ENCODE data around the gene CDH4.

Gene CDH4

DNA sequence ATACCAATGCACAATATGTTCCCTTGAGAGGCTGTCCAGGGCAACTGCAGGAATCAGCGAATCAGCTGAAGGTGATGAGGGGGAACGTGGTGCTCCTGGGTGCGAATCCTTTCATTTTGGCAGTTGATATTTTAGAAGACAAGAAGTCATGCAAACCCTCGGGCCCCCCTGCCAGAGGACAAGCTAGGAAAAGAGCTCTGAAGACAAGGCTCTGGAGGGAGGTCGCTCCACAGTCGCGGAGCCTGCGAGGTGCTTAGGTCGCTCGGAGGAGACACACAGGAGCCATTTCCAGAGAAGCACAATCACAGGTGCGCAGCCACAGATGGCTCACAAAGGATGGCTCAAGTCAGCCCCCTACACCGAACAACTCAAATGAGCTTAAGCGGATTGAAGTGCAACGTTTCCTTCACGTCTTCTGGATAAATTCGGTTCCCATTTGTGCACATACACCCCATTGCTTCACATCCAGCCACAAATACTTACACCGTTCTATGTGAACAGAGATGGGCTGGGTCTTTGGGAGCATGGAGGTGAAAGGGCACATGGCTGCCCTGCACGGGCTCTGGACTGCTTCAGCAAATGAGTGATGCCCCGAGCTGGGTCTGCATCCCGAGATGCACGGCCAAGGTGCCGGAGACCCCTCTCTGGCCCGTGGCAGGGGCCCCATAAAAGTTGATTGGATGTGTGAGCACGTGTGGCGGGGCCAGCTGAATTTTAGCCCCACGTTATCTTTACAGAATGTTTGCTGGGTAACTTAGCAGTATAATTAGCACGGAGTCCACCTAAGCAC lies 527.3 kb downstream of the CDH4 start:
- DNase-seq (ENCODE audit: low read depth in 2 of 2): no peak

GRCh38 chr20:61780066-61780465 lies 528.0 kb downstream of the CDH4 start:
- DNase-seq (ENCODE audit: low read depth in 2 of 2): no peak

- no peak for DNase-seq (ENCODE audit: low read depth in 2 of 2)
These were observed 532.9 kb downstream of the CDH4 start for GRCh38 chr20:61784801-61785566.

DNA sequence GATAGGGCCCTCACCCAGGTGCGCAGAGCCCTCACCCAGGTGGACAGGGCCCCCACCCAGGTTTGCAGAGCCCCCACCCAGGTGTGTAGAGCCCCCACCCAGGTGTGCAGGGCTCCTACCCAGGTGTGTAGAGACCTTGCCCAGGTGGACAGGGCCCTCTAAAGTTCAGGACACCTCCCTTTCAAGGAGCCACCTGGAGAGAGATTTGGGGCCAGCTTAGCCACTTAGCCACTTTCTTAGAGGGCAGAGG lies 533.4 kb downstream of the CDH4 start:
- no peak for DNase-seq (ENCODE audit: low read depth in 2 of 2)

- no peak for DNase-seq (ENCODE audit: low read depth in 2 of 2)
These were observed 534.2 kb downstream of the CDH4 start for GRCh38 chr20:61786230-61786629.

DNA sequence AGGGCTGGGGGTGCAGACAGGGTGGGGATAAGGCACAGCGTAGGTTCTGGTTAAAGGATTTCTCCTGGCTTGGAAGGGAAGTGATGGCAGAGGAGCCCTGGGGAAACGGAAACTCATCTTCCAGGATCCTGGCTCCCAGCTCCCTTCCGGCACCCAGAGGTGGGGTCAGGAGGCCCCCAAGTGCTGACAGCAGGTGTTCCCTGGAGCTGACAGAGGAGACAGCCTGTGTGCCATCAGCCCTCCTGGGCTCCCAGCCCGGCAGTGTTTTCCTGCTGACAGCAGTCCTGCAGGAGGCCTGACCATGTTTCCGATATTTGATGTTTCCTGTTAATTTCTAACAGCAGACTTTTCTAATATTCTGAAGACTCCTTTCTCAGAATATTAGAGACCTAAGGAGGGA lies 536.3 kb downstream of the CDH4 start:
- DNase-seq (ENCODE audit: low read depth in 2 of 2): no peak

GRCh38 chr20:61789329-61789728 lies 537.3 kb downstream of the CDH4 start:
- DNase-seq (ENCODE audit: low read depth in 2 of 2): no peak

DNA sequence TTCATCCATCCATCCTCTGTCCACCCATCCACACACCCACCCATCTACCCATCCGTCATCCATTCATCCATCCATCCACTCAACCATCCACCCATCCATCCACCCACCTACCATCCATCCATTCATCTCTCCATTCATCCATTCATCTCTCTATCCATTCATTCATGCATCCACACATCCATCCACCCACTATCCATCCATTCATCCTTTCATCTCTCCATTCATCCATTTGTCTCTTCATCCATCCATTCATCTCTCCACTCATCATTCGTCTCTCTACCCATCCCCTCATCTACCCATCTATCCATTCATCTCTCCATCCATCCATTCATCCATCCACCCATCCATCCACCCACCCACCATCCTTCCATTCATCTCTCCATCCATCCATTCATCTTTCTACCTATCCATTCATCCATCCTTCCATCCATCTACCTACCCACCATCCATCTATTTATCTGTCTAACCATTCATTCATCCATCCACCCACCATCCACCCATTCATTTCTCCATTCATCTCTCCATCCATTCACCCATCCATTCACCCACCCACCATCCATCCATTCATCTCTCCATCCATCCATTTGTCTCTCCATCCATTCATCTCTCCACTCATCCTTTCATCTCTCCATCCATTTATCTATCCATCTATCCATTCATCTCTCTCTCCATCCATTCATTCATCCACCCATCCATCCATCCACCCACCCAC lies 538.2 kb downstream of the CDH4 start:
- no peak for DNase-seq (ENCODE audit: low read depth in 2 of 2)

DNA sequence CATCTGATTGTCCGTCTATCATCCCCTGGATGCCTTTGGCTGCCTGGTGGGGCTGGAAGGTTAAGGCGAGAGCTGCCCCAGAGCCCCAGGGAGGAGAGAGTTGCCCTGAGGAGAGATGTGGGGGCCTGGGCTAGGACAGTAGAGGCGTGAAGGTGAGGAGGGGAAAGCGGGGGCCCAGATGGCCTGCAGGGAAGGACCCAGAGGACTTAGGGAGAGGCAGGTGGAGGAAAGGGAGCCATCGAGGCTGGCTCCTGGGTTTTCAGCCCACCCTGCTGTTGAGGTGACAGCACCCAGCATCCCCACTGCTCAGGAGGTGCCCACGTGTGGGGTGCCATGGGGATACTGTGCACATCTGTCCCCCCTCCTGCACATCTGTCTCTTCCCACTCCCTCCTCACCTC lies 539.9 kb downstream of the CDH4 start:
- DNase-seq (ENCODE audit: low read depth in 2 of 2): no peak

DNA sequence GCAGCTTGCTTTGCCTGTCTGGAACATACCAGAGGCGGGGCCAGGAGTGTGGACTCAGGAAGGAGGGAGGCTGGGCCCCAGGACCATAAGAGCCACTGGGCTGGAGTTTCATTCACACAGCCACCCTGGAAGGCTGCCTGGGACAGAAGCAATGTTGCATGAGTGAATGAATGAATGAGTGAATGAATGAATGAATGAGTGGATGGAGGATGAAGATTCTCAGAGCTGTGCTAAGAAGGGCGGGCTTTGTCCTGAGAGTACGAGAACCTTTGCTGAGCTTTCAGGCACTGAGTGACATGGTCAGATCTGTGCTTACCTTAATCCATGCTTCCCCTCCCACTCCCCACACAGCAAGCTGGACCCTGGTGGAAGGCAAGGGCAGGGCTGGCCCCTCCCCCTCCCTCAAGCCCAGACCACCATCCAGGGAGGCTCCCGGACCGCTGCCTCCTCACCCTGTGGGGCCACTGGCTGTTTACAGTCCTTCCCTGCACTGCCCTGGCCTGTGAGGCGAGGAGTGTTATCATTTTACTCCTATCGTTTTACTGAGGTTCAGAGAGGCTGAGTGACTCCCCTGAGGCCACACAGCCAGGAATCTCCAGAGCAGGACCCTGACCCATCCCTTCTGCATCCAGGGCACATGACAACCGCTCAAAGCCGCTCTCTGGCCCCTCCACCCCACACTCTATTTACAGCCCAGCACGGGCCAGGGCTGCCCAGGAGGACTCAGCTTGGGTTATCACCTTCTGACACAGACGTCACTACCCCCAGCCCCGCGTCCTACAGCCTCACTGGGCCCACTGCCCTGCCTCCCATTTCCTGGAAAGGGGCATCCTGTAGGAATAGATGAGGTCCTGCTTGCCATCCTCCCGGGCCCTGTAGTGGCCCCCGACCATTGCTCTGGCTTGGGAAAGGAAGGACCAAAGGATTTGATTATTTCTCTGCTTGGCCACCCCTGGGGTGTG lies 543.9 kb downstream of the CDH4 start:
- no peak for DNase-seq (ENCODE audit: low read depth in 2 of 2)

DNA sequence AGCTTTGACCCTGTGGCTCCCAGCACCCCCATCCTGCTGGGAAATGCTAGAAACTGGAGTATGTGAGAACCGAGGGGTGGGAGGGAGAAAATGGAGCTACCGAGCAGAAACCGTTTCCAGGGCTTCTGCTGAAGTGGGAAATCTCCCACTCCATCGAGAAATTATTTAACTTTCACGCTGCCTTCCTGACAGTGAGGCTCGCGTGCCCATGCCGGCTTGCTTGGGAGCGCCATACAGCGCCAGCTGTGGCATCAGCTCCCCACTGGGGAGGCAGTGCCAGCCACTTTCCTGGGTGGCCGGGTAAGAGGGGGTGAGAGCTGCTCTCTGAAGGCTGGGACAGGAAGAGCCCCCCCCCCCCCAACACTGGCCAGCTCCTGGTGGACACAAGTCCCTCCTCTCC lies 544.7 kb downstream of the CDH4 start:
- DNase-seq (ENCODE audit: low read depth in 2 of 2): no peak

GRCh38 chr20:61797200-61797599 lies 545.1 kb downstream of the CDH4 start:
- DNase-seq (ENCODE audit: low read depth in 2 of 2): no peak

DNA sequence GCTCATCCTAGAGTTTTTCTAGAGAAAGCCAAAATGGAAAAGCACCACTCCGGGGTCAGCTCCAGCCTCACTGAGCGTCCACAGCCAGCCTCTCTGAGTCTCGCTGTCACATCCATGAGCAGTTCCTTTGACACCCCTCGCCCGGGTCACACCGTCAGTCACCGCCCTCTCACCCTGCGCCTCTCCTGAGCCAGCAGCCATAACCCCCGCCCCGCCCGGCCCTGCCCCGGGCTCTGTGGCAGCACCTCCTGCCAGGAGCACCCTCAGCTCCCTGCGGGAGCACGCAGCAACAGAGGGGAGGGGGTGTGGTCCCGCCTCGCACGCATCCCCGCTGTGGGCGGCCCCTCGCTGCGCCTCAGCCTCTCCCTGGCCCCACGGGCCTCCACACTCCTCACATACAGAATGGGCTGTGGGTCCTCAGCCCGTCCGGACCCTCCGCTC lies 545.9 kb downstream of the CDH4 start:
- DNase-seq (ENCODE audit: low read depth in 2 of 2): no peak

DNA sequence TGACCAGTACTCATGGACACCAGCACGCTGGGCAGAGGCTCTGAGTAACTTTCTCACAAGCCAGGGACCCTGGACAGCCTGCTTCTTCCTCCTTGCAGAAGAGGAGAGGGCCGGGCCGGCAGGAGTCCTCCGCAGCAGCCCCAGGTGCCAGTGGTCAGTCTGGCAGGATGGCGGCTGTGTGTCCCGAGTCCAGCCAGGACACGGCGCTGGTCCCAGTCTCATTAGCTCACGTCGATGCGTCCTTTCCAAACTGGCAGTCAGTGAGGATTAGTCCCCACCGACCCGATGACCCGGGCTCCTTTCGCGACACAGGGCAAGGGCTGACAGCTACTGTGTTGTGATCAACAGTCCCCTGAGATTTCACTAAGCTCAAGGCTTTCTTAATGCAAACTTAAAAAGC lies 546.6 kb downstream of the CDH4 start:
- no peak for DNase-seq (ENCODE audit: low read depth in 2 of 2)

DNA sequence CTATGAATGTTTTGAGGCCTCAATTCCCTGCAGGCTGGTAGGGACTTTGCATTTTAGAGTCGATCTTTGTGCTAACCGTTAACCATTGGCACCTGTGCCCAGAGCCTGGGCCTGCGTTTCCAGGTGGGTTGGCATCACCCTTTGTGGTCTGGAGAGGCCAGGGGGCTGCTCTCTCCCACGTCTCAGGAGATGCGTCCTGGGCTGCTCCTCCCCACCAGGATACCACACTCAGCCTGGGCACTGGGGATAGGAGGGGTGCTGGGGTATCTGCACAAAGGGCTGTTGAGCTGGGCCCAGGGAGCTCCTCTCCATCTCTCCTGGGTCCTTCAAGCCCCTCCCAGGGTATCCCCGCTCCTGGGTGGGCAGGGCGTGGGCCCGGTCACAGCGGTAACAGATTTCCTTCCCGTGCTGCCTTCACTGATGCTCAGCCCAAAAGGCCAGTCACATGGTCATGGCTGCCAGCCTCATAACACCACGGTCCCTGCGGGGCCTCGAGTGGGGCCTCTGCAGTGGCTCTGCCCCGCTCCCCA lies 547.4 kb downstream of the CDH4 start:
- no peak for DNase-seq (ENCODE audit: low read depth in 2 of 2)

DNA sequence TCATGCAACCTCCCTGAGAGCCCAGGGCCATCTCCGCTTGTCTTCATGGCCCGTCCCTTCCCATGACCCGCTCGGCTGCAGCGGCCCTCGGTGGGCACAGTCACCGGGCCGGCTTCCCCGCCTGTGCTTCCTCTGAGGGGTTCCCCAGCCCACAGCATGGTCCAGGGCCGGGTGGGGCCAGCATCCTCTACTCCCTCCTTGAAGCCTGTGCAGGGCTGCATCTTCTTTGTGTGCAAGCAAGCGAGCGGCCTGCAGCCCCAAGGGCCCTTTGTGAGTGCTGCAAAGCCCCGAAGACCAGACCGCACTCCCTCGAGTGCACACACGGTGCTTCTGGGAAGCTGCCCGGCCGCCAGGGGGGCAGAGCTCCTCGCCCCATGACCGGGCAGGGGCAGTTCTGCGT lies 547.9 kb downstream of the CDH4 start:
- DNase-seq (ENCODE audit: low read depth in 2 of 2): no peak

DNA sequence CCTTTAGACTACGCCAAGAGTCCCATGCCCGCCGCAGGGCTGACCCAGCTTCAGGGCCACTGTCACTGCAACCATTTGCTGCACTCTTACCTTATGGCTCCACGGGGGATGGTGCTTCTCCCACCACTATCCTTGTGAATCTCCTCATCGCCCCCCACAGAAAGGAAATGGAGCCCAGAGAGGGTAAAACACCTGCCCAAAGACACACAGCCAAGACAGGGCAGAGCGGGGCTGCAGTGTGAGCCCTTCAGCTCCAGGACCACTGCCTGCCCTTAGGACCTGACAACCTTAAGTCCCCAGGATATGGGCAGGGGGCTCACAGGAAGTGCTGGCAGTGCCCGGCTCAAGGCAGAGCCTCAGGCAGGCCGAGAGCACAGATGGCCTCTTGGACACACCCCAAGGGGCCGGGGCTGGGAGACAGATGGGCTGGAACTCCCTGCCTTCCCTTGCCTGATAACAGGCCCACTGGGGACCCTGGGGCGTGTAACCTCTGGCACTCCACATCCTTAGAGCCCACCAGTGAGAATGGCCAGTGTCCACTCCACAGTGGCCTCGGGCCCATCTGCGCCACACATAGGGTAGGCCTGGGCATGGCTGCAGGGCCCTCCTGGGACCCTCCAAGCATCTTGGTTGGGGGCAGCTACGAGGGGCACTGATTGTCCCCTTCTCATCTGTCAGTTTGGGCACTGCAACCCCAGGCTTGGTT lies 548.5 kb downstream of the CDH4 start:
- DNase-seq (ENCODE audit: low read depth in 2 of 2): no peak

DNA sequence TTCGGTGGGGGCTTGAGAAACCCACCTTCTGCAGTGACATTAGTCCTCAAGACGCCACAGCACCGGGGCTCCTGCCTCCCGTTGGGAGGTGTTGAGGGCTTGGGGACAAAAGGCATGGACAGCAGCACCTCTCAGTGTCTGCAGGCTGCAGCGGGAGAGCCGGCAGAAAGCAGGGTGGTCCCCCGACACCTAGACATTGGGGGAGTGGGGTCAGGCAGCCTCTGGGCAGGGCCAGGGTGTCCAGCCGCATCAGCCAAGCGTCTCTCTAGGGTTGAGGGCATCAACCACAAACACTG lies 549.0 kb downstream of the CDH4 start:
- DNase-seq (ENCODE audit: low read depth in 2 of 2): no peak

- no peak for DNase-seq (ENCODE audit: low read depth in 2 of 2)
These were observed 549.4 kb downstream of the CDH4 start for GRCh38 chr20:61801428-61801827.

GRCh38 chr20:61801857-61802442 lies 549.9 kb downstream of the CDH4 start:
- no peak for DNase-seq (ENCODE audit: low read depth in 2 of 2)

Measured in fibroblast of skin of left quadriceps (primary cell).